ENCODE results near the gene RGR.

The RGR gene

DNA sequence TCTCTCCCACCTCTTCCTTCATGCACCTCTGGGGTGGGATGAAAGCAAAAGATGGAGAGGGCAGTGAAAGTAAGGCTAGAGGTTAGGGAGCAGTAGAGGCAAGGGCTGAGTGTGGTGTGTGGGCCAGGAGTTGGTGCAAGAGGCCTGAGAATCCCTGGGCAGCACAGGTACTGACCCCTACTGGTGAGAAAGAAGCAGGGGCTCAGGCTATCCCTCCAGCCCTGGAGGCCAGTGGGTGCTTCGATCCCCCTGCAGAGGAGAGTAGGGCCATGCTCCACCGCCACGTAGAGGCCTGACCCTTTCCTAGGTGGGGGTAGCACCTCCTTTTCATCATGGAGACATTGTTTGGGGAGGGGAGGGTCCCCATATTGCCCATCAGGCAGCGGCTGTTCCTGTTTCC lies 40.7 kb upstream of the RGR start:
- TF ChIP-seq, protein P1, sequence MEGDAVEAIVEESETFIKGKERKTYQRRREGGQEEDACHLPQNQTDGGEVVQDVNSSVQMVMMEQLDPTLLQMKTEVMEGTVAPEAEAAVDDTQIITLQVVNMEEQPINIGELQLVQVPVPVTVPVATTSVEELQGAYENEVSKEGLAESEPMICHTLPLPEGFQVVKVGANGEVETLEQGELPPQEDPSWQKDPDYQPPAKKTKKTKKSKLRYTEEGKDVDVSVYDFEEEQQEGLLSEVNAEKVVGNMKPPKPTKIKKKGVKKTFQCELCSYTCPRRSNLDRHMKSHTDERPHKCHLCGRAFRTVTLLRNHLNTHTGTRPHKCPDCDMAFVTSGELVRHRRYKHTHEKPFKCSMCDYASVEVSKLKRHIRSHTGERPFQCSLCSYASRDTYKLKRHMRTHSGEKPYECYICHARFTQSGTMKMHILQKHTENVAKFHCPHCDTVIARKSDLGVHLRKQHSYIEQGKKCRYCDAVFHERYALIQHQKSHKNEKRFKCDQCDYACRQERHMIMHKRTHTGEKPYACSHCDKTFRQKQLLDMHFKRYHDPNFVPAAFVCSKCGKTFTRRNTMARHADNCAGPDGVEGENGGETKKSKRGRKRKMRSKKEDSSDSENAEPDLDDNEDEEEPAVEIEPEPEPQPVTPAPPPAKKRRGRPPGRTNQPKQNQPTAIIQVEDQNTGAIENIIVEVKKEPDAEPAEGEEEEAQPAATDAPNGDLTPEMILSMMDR (IDR thresholded peaks at IDR 0.05; ENCODE audit: poor library complexity, severe bottlenecking), result no peak
- ATAC-seq (ENCODE audit: low read depth), result 0 out of 3 replicates have a peak, but pooled peaks have one; percentile 15

DNA sequence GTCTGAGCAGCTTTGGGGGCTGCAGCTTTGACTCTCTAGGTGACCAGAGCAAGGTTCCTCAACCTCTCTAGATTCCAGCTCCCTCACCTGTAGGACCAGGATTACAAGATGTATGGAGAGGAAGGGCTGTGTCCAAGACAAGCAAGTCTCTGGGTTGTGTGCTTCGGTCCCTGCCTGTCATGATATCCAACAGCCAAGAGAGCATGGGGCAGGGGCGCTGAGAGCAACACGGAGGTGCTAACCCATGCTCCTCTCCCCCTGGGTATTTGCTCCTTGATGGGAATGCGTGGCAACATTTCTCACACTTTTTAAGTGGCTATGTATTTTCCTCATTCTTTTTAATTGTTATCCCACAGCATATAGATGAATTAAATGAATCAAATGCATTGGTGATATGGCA lies 40.2 kb upstream of the RGR start:
- DNase-seq (ENCODE audit: low spot score) (no peak), ATAC-seq (ENCODE audit: low read depth) (no peak)
- Histone ChIP-seq H3K4me1 (ENCODE audit: insufficient read depth, poor library complexity, severe bottlenecking) (no peaks in the 10 kb centered on the region), H3K9me3 (ENCODE audit: severe bottlenecking) (no peaks in the 10 kb centered on the region), H3K36me3 (ENCODE audit: low read depth) (no peaks in the 10 kb centered on the region), H3K27ac (ENCODE audit: poor library complexity, severe bottlenecking) (no peak overlapping the region), H3K4me3 (ENCODE audit: severe bottlenecking) (no peak overlapping the region), H3K27me3 (ENCODE audit: insufficient read depth, poor library complexity, severe bottlenecking) (no peaks in the 10 kb centered on the region)
- TF ChIP-seq, protein P1 (IDR thresholded peaks at IDR 0.05; ENCODE audit: poor library complexity, severe bottlenecking), result no peak

More for the DNA sequence above, 40.7 kb upstream of the RGR start:
- H3K27ac ChIP-seq (ENCODE audit: poor library complexity, severe bottlenecking), result no peak overlapping the region
- H3K9me3 ChIP-seq (ENCODE audit: severe bottlenecking), result no peaks in the 10 kb centered on the region
- no peaks in the 10 kb centered on the region for H3K36me3 ChIP-seq (ENCODE audit: low read depth)
- no peak for DNase-seq (ENCODE audit: low spot score)
- H3K27me3 ChIP-seq (ENCODE audit: insufficient read depth, poor library complexity, severe bottlenecking), result no peaks in the 10 kb centered on the region
- H3K4me1 ChIP-seq (ENCODE audit: insufficient read depth, poor library complexity, severe bottlenecking), result no peaks in the 10 kb centered on the region
- no peak overlapping the region for H3K4me3 ChIP-seq (ENCODE audit: severe bottlenecking)

DNA sequence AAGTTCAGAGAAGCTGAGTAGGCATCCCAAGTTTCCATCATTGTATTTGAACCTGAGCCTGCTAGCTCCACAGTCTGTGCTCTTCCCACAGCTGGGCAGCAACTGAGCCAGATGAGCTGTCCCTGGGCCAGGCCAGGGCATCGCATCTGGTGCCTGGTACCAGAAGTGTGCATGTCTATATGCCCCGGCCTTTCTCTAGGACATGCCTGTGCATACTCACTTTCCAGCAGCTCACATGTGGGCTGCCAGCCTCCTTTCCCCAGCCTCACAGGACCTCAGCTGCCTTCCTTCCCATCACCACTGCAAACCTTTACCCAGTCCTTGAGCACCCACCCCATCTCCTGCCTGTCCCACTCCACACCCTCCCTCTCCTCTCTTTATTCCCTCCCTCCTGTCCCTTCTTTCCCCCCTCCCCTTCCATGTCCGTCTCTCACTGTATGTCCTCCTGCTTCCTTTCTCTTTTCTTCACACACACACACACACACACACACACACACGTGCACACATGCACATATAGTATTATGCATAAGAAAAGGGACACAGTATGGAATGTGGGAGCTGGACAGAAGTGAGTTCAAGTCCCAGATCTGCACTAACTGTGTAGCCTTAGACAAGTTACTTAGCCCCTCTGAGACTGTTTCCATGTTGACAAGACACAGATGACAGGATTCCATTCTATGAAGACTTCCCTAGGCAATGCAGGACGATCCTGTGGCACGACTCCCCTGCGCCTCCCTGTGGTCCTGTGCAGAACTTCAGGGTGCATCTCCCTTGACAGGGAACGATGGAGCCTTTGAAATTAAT lies 39.6 kb upstream of the RGR start:
- H3K27ac ChIP-seq (ENCODE audit: poor library complexity, severe bottlenecking), result no peak overlapping the region
- no peak overlapping the region for H3K4me3 ChIP-seq (ENCODE audit: severe bottlenecking)
- ATAC-seq (ENCODE audit: low read depth) (peak; percentile 73), DNase-seq (ENCODE audit: low spot score) (no peak)
- no peaks in the 10 kb centered on the region for H3K36me3 ChIP-seq (ENCODE audit: low read depth)
- TF ChIP-seq, protein P1 (IDR thresholded peaks at IDR 0.05; ENCODE audit: poor library complexity, severe bottlenecking), result peak; percentile 82
- no peaks in the 10 kb centered on the region for H3K27me3 ChIP-seq (ENCODE audit: insufficient read depth, poor library complexity, severe bottlenecking)
- no peaks in the 10 kb centered on the region for H3K4me1 ChIP-seq (ENCODE audit: insufficient read depth, poor library complexity, severe bottlenecking)
- H3K9me3 ChIP-seq (ENCODE audit: severe bottlenecking), result no peaks in the 10 kb centered on the region

DNA sequence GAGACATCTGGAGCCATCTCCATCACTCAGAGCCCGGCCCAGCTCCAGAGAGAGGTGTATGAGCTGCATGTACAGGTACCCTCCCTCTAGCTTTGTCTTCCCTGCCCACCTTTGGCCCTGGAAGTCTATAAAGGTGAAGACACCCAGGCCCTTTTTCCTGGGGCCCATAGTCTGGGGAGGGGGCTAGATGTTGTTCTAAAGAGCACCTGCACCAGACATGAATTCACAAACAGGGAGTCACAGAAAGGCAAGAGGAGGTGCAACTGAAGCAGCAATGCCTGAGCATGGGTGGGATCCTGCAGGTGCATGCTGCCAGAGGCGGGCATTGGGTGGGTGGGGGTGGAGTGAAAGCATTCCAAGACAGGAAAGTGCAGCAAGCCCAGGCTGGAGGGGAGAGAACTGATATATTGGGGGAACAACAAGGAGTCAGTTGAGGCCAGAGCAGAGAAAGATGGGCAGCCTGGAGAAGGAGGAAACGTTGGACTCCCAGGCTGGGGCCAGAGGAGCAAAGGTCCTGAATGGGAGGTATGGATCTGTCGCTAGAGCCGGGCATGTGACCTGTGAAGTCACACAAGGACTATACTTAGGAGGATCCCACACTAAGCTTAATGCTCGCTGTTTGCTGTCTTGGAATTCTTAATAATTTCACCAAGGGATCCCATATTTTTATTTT lies 38.9 kb upstream of the RGR start:
- DNase-seq (ENCODE audit: low spot score) (no peak), ATAC-seq (ENCODE audit: low read depth) (no peak)
- Histone ChIP-seq H3K27me3 (ENCODE audit: insufficient read depth, poor library complexity, severe bottlenecking) (no peaks in the 10 kb centered on the region), H3K4me1 (ENCODE audit: insufficient read depth, poor library complexity, severe bottlenecking) (no peaks in the 10 kb centered on the region), H3K36me3 (ENCODE audit: low read depth) (no peaks in the 10 kb centered on the region), H3K9me3 (ENCODE audit: severe bottlenecking) (no peaks in the 10 kb centered on the region), H3K27ac (ENCODE audit: poor library complexity, severe bottlenecking) (no peak overlapping the region), H3K4me3 (ENCODE audit: severe bottlenecking) (no peak overlapping the region)
- TF ChIP-seq, protein P1 (IDR thresholded peaks at IDR 0.05; ENCODE audit: poor library complexity, severe bottlenecking), result peak; percentile 48

DNA sequence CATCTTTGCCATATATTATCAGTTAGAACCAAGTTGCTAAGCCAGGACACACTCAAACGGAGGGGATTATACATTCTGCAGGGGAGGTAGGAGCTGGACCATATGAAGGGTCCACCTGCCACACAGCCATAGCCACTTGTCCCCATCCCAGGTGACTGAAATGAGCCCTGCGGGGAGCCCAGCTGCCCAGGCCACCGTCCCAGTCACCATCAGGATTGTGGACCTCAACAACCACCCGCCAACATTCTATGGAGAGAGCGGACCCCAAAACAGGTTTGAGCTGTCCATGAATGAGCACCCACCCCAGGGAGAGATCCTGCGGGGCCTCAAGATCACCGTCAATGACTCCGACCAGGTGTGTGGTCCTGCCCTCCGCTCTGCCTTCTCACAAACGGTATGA lies 36.8 kb upstream of the RGR start:
- Histone ChIP-seq H3K27me3 (ENCODE audit: insufficient read depth, poor library complexity, severe bottlenecking) (no peaks in the 10 kb centered on the region), H3K4me1 (ENCODE audit: insufficient read depth, poor library complexity, severe bottlenecking) (no peaks in the 10 kb centered on the region), H3K4me3 (ENCODE audit: severe bottlenecking) (no peak overlapping the region), H3K9me3 (ENCODE audit: severe bottlenecking) (no peaks in the 10 kb centered on the region), H3K36me3 (ENCODE audit: low read depth) (no peaks in the 10 kb centered on the region), H3K27ac (ENCODE audit: poor library complexity, severe bottlenecking) (no peak overlapping the region)
- DNase-seq (ENCODE audit: low spot score), result no peak
- TF ChIP-seq, protein P1 (IDR thresholded peaks at IDR 0.05; ENCODE audit: poor library complexity, severe bottlenecking), result no peak
- ATAC-seq (ENCODE audit: low read depth), result no peak
